Keratinocyte (primary cell): ENCODE measurements around the gene SMG6.
"Not testable (repeated sequence)": the region's sequence is repeated elsewhere in the genome, so short reads cannot be mapped to it uniquely, and the experiment has no call there.

Source experiments
- CTCF ChIP-seq, 3 experiments: IDR thresholded peaks in 1 of 3; conservative IDR thresholded peaks in 1 of 3; optimal IDR thresholded peaks in 1 of 3; 2 replicates in 2 of 3; 3 replicates in 1 of 3; pipeline versions ENCODE3 to v1.5.1; 2011; ENCODE audit warnings: low read length in 3 of 3, mild to moderate bottlenecking in 3 of 3, moderate library complexity in 2 of 3, control low read depth in 1 of 3, inconsistent platforms in 1 of 3; ENCODE audit not compliant: insufficient read depth in 2 of 3; ENCODE audit errors: extremely low read depth in 1 of 3
- EZH2 ChIP-seq: IDR thresholded peaks from one replicate; pipeline ENCODE4 v1.6.1; 2012; ENCODE audit warnings: inconsistent platforms, mild to moderate bottlenecking, low read length, moderate library complexity

- not testable (repeated sequence) for TF ChIP-seq CTCF (optimal IDR thresholded peaks at IDR 0.05 in 1 of 3, IDR thresholded peaks at IDR 0.05 in 1 of 3, conservative IDR thresholded peaks at IDR 0.05 in 1 of 3; ENCODE audit: extremely low read depth in 1 of 3, insufficient read depth in 2 of 3, low read length in 3 of 3); EZH2
Observed at GRCh38 chr17:2258830-2259229, 44.8 kb downstream of the SMG6 start.
